DND-41 (cell line): Measurements from ENCODE around the gene EFR3B.
A peak's percentile ranks its signal among the peaks of the same experiment; 100 is the strongest.
"Not testable (repeated sequence)": the region's sequence is repeated elsewhere in the genome, so short reads cannot be mapped to it uniquely, and the experiment has no call there.

Source experiments
- ATAC-seq: fragments of 200-7000 bp; cut with Tn5 transposase; 3 replicates; pipeline ENCODE4 v1.9.1; 2021; ENCODE audit warnings: low read depth; ENCODE audit not compliant: insufficient read depth
- DNase-seq: peaks from one replicate; pipeline ENCODE4 v3.0.0-alpha.2; 2020
- H2AFZ ChIP-seq: 2 replicates; pipeline ENCODE4 v1.6.0; 2012; ENCODE audit warnings: low read depth, low read length
- H3K27ac ChIP-seq: 2 replicates; pipeline ENCODE4 v1.5.1; 2012; ENCODE audit warnings: low read length, inconsistent platforms
- H3K27me3 ChIP-seq: fragments of 200-600 bp; sonication (generic); 2 replicates; pipeline ENCODE4 v1.6.0; 2012; ENCODE audit warnings: low read length, mild to moderate bottlenecking, inconsistent platforms; ENCODE audit not compliant: insufficient read depth, poor library complexity
- H3K36me3 ChIP-seq: 2 replicates; pipeline ENCODE4 v1.5.1; 2012; ENCODE audit warnings: low read length, inconsistent platforms; ENCODE audit not compliant: insufficient read depth
- H3K4me1 ChIP-seq: 2 replicates; pipeline ENCODE4 v1.5.1; 2012; ENCODE audit warnings: mild to moderate bottlenecking, low read length; ENCODE audit not compliant: insufficient read depth
- H3K4me2 ChIP-seq: 2 replicates; pipeline ENCODE4 v1.6.0; 2012; ENCODE audit warnings: mild to moderate bottlenecking, moderate library complexity, low read length, inconsistent platforms; ENCODE audit not compliant: insufficient read depth
- H3K4me3 ChIP-seq, 2 experiments: fragments of 200-600 bp in 1 of 2; shearing (Covaris generic) in 1 of 2; 2 replicates each; pipeline ENCODE4 v1.5.1; 2012 to 2016; ENCODE audit warnings: inconsistent platforms in 2 of 2, low read length in 2 of 2, mild to moderate bottlenecking in 2 of 2, low read depth in 1 of 2, moderate library complexity in 1 of 2
- H3K79me2 ChIP-seq: 2 replicates; pipeline ENCODE4 v1.6.0; 2012; ENCODE audit warnings: low read length, inconsistent platforms; ENCODE audit not compliant: insufficient read depth
- H3K9ac ChIP-seq: 2 replicates; pipeline ENCODE4 v1.6.0; 2012; ENCODE audit warnings: low read depth, mild to moderate bottlenecking, inconsistent platforms, low read length, moderate library complexity
- H3K9me3 ChIP-seq: 2 replicates; pipeline ENCODE4 v1.5.1; 2012; ENCODE audit warnings: low read length, moderate library complexity, mild to moderate bottlenecking, inconsistent platforms; ENCODE audit not compliant: insufficient read depth, severe bottlenecking
- H4K20me1 ChIP-seq: 2 replicates; pipeline ENCODE4 v1.6.0; 2012; ENCODE audit warnings: low read length; ENCODE audit not compliant: insufficient read depth
- EZH2 ChIP-seq: IDR thresholded peaks from 3 replicates; pipeline ENCODE4 v1.6.1; 2012; ENCODE audit warnings: borderline replicate concordance, low read depth, mild to moderate bottlenecking, moderate library complexity, low read length, inconsistent platforms; ENCODE audit not compliant: severe bottlenecking
- TF ChIP-seq, protein P1 (sequence below): IDR thresholded peaks from 2 replicates; pipeline ENCODE4 v1.5.1; 2012; ENCODE audit warnings: borderline replicate concordance, low read length, moderate library complexity, mild to moderate bottlenecking; ENCODE audit not compliant: poor library complexity, severe bottlenecking; ENCODE audit errors: extremely low read depth

The EFR3B gene

DNA sequence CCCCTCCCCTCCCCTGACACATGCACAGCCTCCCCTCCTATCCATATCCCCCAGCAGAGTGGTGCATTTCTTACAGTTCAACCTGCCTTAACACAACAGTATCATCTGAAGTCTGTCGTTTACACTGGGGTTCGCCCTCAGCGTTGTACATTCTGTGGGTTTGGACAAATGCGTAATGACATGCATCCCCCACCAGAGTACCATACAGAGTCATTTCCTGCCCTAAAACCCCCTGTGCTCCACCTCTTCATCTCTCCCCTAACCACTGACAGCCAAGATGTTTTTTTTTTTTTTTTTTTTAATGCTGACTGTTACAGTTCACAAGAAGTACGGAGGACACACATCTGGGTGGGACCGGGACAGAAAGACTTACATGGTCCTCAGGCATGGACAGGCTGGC, 103.9 kb downstream of the EFR3B start:
- H3K4me3 ChIP-seq: no peak overlapping the region
- no peaks in the 10 kb centered on the region for H3K4me1 ChIP-seq
- H3K4me2 ChIP-seq: no peak overlapping the region
- H3K27me3 ChIP-seq: peaks cover 16% of the 10 kb centered on the region
- no peak overlapping the region for H2AFZ ChIP-seq
- no peaks in the 10 kb centered on the region for H3K9me3 ChIP-seq
- no peak overlapping the region for H3K9ac ChIP-seq
- H3K36me3 ChIP-seq: no peaks in the 10 kb centered on the region
- DNase-seq (peak; percentile 37), ATAC-seq (peak; percentile 90)
- TF ChIP-seq, protein P1, sequence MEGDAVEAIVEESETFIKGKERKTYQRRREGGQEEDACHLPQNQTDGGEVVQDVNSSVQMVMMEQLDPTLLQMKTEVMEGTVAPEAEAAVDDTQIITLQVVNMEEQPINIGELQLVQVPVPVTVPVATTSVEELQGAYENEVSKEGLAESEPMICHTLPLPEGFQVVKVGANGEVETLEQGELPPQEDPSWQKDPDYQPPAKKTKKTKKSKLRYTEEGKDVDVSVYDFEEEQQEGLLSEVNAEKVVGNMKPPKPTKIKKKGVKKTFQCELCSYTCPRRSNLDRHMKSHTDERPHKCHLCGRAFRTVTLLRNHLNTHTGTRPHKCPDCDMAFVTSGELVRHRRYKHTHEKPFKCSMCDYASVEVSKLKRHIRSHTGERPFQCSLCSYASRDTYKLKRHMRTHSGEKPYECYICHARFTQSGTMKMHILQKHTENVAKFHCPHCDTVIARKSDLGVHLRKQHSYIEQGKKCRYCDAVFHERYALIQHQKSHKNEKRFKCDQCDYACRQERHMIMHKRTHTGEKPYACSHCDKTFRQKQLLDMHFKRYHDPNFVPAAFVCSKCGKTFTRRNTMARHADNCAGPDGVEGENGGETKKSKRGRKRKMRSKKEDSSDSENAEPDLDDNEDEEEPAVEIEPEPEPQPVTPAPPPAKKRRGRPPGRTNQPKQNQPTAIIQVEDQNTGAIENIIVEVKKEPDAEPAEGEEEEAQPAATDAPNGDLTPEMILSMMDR: peak; percentile 21
- no peak for TF ChIP-seq EZH2
- no peaks in the 10 kb centered on the region for H3K79me2 ChIP-seq
- no peak overlapping the region for H3K27ac ChIP-seq
- no peaks in the 10 kb centered on the region for H4K20me1 ChIP-seq

DNA sequence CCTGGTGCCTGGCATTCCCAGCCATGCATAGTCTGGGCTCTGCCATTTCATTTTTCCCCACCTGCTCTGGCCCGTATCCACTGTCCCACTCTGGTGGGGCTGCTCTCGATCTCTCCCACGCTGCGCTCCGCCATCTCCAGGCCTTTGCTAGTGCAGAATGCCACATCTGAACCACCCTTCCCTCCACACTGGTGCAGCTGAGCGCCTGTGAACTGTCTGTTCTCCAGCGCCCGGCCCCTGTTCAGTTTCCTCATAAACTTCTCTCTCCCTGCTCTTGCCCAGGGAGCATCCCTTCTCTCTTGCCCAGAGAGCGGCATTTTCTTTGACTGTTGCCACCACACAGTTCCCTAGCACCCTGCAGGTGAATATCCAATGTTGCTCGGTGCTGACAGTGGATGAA, 105.0 kb downstream of the EFR3B start:
- Histone ChIP-seq H3K79me2 (no peaks in the 10 kb centered on the region), H3K4me1 (no peaks in the 10 kb centered on the region), H4K20me1 (no peaks in the 10 kb centered on the region), H3K4me3 (no peak overlapping the region), H2AFZ (no peak overlapping the region), H3K27ac (no peak overlapping the region), H3K4me2 (no peak overlapping the region), H3K9ac (no peak overlapping the region), H3K36me3 (no peaks in the 10 kb centered on the region), H3K9me3 (no peaks in the 10 kb centered on the region), H3K27me3 (peaks cover 16% of the 10 kb centered on the region)
- DNase-seq (no peak), ATAC-seq (no peak)
- no peak for TF ChIP-seq EZH2
- TF ChIP-seq, protein P1: no peak

DNA sequence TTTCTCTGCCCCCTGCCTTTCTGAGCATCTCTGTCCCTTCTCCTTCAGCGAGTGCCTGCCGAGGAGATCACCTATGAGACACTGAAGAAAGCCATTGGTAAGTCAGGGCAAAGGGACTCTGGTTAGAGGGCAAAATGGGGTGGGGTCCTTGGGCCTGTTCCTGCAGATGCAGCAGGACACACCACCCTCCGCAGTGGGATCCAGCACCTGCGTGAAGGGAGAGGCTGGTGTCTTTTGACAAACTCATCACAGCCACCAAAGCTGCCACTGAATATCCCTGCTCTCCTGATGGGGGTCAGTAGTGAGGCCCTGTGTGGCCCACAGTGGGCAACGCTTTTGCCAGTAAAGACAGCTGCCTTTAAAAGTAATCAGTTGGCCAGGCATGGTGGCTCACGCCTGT, 107.8 kb downstream of the EFR3B start:
- H3K36me3 ChIP-seq: no peaks in the 10 kb centered on the region
- ATAC-seq (no peak), DNase-seq (no peak)
- TF ChIP-seq, protein P1: no peak
- TF ChIP-seq EZH2: no peak
- no peak overlapping the region for H3K4me3 ChIP-seq
- H3K9ac ChIP-seq: no peak overlapping the region
- H2AFZ ChIP-seq: no peak overlapping the region
- H3K27ac ChIP-seq: no peak overlapping the region
- no peaks in the 10 kb centered on the region for H3K4me1 ChIP-seq
- peaks cover 16% of the 10 kb centered on the region for H3K27me3 ChIP-seq
- no peaks in the 10 kb centered on the region for H4K20me1 ChIP-seq
- no peak overlapping the region for H3K4me2 ChIP-seq
- no peaks in the 10 kb centered on the region for H3K79me2 ChIP-seq
- no peaks in the 10 kb centered on the region for H3K9me3 ChIP-seq

DNA sequence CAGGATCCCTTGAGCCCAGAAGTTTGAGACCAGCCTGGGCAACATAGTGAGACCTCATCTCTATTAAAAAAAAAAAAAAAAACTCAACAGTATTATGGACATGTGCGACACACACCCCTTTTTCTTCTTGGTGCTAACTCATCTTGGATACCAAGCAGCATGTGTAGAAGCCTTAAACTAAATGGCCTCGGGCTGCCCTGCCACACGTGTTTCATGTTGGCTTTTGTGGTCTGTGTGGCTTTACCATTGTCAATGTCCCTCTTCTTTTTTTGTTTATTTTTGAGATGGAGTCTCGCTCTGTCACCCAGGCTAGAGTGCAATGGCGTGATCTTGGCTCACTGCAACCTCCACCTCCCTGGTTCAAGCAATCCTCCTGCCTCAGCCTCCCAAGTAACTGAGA, 109.1 kb downstream of the EFR3B start:
- peaks cover 10% of the 10 kb centered on the region for H3K27me3 ChIP-seq
- H4K20me1 ChIP-seq, H3K4me1 ChIP-seq, H3K9me3 ChIP-seq, H3K4me3 ChIP-seq, H2AFZ ChIP-seq, H3K79me2 ChIP-seq, ATAC-seq, H3K9ac ChIP-seq, H3K27ac ChIP-seq, H3K4me2 ChIP-seq, H3K36me3 ChIP-seq, DNase-seq: not testable (repeated sequence)
